Measurements from ENCODE around the gene ERICH3.
"Not testable (repeated sequence)": the region's sequence is repeated elsewhere in the genome, so short reads cannot be mapped to it uniquely, and the experiment has no call there.

The ERICH3 gene

GRCh38 chr1:74681001-74681400 lies 7.4 kb upstream of the ERICH3 start:
- DNase-seq = no peak

- DNase-seq = no peak
Observed at GRCh38 chr1:74679811-74680210, 6.2 kb upstream of the ERICH3 start.

GRCh38 chr1:74677926-74678325 lies 4.3 kb upstream of the ERICH3 start:
- no peak for DNase-seq

- no peak for DNase-seq
Observed at GRCh38 chr1:74674278-74675048, 871 bp upstream of the ERICH3 start.

DNA sequence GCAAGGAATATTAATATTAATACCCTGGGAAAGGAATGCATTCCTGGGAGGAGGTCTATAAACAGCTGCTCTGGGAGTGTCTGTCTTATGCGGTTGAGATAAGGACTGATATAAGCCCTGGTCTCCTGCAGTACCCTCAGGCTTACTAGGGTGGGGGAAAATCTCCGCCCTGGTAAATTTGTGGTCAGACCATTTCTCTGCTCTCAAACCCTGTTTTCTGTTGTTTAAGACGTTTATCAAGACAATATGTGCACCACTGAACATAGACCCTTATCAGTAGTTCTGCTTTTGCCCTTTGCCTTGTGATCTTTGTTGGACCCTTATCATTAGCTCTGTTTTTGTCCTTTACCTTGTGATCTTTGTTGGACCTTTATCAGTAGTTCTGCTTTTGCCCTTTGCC lies 2.7 kb downstream of the ERICH3 start:
- not testable (repeated sequence) for DNase-seq

GRCh38 chr1:74654708-74655107 lies 18.9 kb downstream of the ERICH3 start:
- no peak for DNase-seq

- no peak for DNase-seq
Observed at GRCh38 chr1:74652711-74653139, 20.9 kb downstream of the ERICH3 start.

GRCh38 chr1:74650561-74650960 lies 23.0 kb downstream of the ERICH3 start:
- no peak for DNase-seq

DNA sequence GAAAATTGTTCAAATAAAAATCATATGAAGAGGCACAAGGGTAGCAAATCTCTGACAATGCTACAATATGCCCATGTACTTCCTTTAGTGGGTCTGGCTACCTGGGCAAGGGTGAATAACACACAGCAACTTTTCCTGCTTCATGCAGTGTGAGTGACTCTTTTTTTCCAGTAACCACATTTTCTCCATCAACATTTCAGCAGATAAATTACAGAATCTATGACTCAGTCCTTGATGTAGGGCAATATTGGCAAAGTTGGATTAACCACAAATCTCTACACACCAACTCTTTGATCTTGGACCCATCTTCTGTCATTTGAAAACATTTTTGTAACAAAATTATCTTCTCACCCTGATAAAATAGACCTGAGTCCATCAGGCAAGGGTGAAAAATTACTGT lies 31.7 kb downstream of the ERICH3 start:
- DNase-seq = no peak

DNA sequence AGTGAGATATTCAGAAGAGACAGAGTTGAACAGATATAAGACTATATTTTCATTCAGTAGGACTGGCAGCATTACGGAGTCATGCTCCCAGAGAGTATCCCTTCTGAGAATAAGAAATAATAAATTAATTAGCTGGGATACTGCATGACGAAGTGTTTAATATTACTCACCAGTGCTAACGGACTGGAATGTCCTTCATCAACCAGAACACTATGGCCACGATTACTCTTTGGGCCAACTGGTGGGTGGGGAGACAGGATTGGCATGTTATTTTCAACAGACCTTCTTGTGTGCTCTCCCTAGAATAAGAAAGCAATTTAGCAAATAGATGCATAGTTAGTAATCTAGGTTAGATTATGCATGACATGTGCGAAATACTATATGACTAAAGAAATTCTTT lies 32.4 kb downstream of the ERICH3 start:
- no peak for DNase-seq

- DNase-seq = no peak
Observed at GRCh38 chr1:74637296-74637695, 36.3 kb downstream of the ERICH3 start.

GRCh38 chr1:74629283-74629682 lies 44.3 kb downstream of the ERICH3 start:
- DNase-seq = no peak

DNA sequence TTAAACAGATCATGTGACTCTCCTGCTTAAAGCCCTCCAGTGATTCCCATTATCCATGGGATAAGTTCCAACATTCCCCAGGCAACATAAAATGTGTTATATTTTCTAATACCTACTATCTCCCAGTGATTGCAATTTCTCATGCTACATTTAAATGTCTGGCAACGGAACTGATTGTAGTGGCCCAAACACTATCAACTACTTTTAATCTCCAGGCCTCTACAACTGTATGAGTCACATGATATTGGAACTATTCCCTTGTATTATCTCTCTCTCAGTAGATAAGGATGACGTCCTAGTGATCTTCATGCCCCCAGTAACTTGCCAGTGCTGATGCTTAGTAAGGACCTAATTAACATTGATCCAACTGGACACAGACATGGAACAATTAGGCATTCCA lies 49.9 kb downstream of the ERICH3 start:
- no peak for DNase-seq

DNA sequence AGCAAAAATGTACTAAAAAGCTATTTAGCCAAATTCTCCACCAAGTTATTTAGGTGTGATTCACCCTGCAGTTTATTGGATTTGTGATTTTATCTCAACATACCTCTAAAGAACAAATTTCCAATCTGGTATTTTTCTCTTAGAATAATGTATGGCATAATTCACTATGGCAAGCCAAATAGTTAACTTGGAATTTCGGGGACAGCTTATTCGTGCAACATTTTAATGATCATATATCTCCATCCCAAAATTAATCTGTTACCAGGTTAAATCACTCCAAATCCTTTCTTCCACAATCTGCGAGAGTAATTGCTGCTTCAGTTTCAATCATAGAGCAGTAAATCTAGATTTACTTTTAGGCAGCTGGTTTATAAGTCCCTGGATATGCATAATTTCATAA lies 53.4 kb downstream of the ERICH3 start:
- DNase-seq = no peak

GRCh38 chr1:74618974-74619373 lies 54.6 kb downstream of the ERICH3 start:
- DNase-seq = no peak

DNA sequence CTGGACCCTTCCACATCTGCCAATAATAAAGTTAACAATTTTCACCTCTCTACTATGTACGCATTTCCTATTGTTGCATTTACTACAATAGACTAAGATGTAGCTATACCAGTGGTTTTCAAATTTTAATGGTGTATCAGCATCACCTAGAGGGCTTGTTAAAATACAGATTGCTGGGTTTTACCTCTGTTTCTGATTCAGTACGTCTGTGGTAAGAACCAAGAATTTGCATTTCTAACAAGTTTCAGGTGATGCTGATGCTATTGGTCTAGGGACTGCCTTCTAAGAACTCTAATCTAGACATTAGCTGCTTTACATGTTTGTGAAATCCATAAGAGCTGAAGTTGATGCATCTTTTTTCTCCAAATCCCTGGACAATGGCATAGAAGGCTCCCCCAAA lies 59.7 kb downstream of the ERICH3 start:
- no peak for DNase-seq

- no peak for DNase-seq
Observed at GRCh38 chr1:74611887-74612286, 61.7 kb downstream of the ERICH3 start.

DNA sequence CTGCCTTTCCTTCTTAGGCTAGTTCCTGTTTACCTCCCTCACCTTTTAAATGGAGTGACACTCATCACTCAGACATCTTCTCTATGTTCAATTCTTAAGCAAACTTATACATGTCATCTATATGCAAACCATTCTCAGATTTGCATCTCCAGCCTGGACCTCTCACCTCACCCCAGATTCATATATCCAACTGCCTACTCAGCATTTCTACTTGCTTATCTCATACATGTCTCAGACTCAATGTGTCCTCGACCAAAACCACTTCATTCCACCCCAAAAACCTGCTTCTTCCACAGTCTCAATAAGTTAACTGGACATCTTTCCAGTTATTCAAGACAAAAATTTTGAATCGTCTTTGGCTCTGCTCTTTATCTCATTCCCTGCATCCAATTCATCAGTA lies 62.6 kb downstream of the ERICH3 start:
- DNase-seq = no peak

GRCh38 chr1:74609810-74610371 lies 63.7 kb downstream of the ERICH3 start:
- DNase-seq = no peak

DNA sequence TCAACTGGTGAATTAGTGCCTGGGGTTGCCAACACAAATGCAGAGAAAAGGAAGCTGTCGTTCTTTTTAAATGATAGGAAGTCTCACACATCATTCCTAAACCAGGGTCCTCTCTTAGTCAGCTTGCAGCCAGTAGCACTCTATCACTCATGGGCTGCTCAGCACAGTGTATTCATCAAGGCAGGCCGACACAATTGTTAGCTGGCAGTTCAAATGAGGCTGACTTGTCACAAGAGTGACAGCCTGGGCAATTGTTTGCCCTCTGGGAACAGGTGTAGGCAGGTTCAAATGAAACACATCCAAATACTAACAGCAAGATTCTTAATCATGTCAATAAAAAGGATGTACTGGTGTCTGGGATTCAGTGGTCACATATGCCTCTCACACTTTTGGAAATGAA lies 76.9 kb downstream of the ERICH3 start:
- no peak for DNase-seq

DNA sequence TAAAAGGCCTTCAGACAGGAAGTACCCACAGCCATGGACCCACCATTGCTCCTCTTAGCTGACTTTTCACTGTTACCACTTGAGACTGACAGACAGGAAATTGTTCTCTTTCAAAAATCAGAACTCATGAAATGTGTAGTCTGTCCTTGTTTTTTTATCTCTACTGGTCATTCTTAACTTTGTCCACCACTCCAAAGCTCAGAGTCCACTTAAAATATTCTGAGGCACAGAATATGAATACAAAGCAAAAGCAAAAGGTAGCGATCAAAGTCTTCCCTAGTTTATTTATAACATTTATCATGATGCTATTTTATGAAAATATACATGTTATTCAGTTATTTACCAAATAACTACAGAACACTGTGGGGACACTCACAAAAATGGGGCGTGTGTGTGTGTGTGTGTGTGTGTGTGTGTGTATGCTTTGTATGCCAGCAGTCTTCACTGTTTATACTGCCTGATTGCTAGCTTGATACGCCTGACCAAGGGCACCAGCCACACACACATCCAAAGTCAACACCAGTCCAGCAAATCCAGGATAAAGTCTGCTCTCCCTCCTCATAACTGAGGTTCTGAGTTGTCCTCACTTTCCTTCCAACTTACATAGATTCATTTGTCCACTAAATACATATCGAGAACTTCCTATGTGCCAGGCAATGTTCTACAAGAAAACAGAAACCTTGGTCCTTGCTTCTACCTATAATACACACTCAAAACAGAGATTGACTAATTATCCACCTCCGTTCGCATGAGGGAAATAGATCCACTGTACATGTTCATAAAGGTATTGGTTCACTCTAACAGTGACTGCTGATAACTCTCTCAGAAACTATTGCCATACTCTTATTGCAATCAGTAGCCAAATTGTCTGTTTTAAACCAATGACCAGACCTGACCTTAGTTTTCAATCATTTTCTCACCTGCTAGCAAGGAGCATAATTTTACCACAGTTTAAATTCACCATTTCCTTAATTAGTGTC lies 79.4 kb downstream of the ERICH3 start:
- no peak for DNase-seq

- DNase-seq = no peak
Observed at GRCh38 chr1:74592580-74593355, 80.8 kb downstream of the ERICH3 start.

- DNase-seq = no peak
Observed at GRCh38 chr1:74591949-74592348, 81.6 kb downstream of the ERICH3 start.
